HG03159 (cell line): ENCODE results near the gene OR2L8.

Experiments
- ATAC-seq: cut with Tn5 transposase; IDR thresholded peaks from one replicate; pipeline ENCODE4 v1.9.1; 2021; ENCODE audit warnings: mild to moderate bottlenecking, moderate library complexity; ENCODE audit not compliant: unreplicated experiment

The OR2L8 gene

GRCh38 chr1:247948558-247948957 lies at the start of gene OR2L8:
Gene OR2L8, plus strand, starts transcription at chr1:247948858. Its CDS starts 0 bp downstream, at chr1:247948858.
- no peak for ATAC-seq

- ATAC-seq: no peak
These were observed 44.5 kb upstream of the OR2L8 start for GRCh38 chr1:247904122-247904521.

DNA sequence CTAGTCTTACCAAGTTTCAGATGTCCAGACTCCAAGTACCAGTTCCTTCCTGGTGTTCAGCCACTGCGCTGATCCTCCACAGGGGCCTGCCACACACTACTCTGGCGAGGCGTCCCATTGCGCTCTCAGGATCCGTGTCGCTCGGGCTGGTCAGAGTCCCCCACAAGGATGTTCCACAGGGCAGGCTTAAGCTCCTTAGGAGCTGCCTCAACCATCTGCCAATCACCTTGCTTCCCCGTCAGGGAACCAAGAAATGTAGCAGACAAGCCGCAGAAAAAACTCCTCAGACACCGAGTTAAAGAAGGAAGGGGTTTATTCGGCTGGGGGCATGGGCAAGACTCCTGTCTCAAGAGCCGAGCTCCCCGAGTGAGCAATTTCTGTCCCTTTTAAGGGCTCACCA lies 43.5 kb upstream of the OR2L8 start:
- no peak for ATAC-seq

GRCh38 chr1:247905910-247906503 lies 42.7 kb upstream of the OR2L8 start:
- ATAC-seq: no peak

GRCh38 chr1:247906504-247907047 lies 42.1 kb upstream of the OR2L8 start:
- peak; percentile 46 for ATAC-seq

- no peak for ATAC-seq
These were observed 39.9 kb upstream of the OR2L8 start for GRCh38 chr1:247908766-247909165.

DNA sequence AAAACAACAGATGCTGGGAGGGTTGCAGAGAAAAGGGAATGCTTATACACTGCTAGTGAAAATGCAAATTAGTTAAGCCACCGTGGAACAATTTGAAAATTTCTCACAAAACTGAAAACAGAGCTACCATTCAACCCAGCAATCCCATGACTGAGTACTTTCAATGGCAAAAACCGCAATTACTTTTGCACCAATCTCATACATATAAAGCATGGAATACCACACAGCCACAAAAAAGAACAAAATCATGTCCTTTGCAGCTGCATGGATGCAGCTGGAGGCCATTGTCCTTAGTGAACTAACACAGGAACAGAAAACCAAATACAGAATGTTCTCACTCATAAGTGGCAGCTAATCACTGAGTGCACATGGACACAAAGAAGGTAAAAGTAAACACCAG lies 34.9 kb upstream of the OR2L8 start:
- ATAC-seq: no peak

GRCh38 chr1:247914941-247915662 lies 33.6 kb upstream of the OR2L8 start:
- ATAC-seq: no peak

DNA sequence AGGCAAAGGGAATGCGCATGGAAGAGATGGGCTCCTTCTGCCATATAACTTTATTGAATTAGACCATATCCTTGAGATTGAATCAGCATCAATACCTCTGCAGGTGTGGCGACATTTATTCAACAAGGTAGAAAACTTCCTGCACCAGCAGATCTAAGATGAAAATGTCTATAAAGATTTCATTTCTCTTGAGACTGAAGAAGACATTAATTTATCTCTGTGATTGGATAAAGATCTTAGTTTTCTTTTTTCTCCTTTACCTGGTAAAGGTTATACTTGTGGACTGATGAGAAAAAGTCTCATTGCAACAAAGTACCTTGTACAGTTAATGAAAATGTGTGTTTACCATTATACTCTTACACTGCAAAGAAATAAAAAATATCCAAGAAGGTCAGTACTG lies 28.7 kb upstream of the OR2L8 start, which contains the start of gene OR2T8:
OR2T8 (plus strand) TSS at position 301 of the 400 bp plus-strand sequence. CDS start 766 bp downstream, outside the sequence.
- ATAC-seq: no peak

DNA sequence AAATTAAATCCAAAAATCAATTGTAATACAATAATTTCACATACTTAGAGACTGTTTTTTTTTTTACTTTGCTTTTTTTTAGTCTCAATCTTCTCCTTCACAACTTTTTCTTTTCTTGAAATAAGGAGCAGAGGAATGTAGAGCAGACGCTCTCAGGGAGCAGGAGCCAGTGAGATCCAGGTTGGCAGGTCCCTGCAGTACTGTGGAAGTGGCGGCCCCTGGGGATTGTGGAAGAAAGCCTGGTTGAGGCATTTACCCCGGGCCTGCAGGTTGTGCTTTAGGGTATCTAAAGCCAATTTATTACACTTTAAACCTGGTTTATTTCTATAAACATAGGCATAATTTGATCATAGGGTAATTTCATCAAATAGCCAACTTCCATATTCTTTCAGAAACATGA lies 24.7 kb upstream of the OR2L8 start:
- ATAC-seq: no peak

DNA sequence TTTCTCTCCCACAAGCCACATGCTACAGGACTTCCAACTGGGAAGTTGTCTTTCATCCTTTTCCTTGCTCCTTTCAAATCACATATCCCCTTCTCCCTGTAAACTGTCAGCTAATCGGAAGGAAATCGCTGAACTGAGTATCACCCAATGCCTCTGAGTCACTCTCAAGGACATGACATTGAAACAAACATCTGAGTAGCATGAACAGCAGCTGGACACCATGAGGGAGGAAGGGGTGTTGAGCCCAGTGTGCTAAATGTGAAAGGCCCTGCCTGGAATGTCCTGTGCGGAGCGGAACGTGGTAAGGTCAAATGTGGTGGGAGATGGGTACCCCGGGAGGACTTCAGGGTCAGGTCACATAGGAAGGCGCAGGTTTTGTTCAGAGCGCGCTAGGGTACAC lies 23.8 kb upstream of the OR2L8 start, which contains the start of gene OR2AJ1:
OR2AJ1 (plus strand) TSS at position 22 of the 400 bp plus-strand sequence. CDS start 8,880 bp downstream, outside the sequence.
- ATAC-seq: no peak

- ATAC-seq: no peak
These were observed 14.7 kb upstream of the OR2L8 start for GRCh38 chr1:247933989-247934388.

GRCh38 chr1:247935781-247936180 lies 12.9 kb upstream of the OR2L8 start:
- no peak for ATAC-seq

GRCh38 chr1:247936415-247936814 lies 12.2 kb upstream of the OR2L8 start:
- ATAC-seq: no peak

DNA sequence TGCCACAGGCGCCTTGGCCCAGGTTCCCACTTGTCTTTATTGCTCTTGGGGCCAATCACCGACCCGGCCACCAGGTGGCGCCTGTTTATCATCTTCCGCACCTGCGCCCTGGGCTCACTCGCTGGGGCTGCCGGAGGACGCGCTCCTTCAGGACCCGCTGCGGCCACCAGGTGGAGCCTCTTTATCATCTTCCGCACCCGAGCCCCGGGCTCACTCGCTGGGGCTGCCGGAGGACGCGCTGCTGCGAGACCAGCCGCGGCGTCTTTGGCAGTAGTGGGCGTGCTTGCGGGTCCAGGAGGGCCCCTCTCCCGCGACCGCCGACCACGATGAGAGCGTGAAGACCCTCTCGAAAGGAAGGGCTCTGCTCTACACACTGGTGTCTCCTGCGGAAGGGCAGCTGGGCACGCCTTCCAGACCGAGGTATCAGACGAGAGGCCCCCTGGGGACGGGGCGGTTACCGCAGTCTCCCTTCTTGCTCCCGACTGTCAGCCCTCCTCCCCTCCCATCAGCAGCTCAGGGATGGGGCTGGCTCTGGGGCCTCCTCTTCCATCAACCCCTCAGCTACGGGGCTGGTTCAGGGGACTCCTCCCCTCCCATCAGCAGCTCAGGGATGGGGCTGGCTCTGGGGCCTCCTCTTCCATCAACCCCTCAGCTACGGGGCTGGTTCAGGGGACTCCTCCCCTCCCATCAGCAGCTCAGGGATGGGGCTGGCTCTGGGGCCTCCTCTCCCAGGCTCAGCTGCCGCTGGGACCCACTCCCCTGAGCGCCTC lies 11.5 kb upstream of the OR2L8 start:
- peak; percentile 100 for ATAC-seq

- no peak for ATAC-seq
These were observed 6.0 kb upstream of the OR2L8 start for GRCh38 chr1:247942624-247943023.

DNA sequence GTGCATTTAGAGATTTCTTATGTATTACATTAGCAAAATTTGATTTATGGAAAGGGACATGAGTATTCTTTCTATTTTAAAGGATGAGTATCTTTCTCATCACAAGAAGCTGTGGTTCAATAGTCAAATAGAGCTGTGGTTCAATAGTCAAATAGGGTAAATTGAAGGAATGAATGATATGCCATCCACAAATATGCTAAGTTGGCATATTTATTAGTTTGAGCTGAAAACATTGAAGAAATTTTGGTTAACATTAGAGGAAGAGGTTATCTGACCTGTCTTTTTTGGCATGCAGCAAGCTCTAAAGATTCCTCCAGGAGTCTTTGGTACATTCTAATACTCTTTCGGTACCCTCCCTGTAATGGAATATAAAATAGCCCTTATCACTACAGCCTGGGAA lies 4.8 kb downstream of the OR2L8 start:
- no peak for ATAC-seq

DNA sequence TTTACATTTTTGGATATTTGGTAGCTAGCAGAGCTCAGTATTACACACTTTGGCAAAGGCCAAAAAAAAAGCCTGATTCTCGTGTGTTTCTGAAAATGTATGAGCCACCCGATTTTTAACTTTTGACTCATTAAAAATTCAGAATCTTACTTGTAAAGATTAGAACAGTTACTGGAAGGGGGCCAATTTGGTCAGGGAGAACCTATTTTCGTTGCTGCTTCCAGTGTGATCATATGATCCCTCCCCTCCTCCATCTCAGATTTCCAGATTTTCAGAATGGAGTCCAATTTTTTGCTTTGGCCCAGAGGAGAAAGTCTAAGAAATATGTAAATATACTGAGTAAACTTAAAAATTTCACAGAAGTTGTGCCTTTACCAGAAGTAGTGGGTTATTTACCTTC lies 13.1 kb downstream of the OR2L8 start:
- no peak for ATAC-seq

- no peak for ATAC-seq
These were observed 14.4 kb downstream of the OR2L8 start for GRCh38 chr1:247962911-247963588.

GRCh38 chr1:247964933-247965332 lies 16.3 kb downstream of the OR2L8 start, which contains the start of gene OR2AK2:
Gene OR2AK2, plus strand, starts transcription at chr1:247965233. Its CDS starts 144 bp downstream, at chr1:247965377.
- no peak for ATAC-seq
